Ishikawa (cell line): ENCODE data around the gene UNC5B.

Source experiments
- CEBPB ChIP-seq: IDR thresholded peaks from 2 replicates; pipeline ENCODE4 v1.6.1; 2012
- CREB1 ChIP-seq: IDR thresholded peaks from 2 replicates; pipeline ENCODE4 v1.6.1; 2012; ENCODE audit warnings: low read depth
- EGR1 ChIP-seq: IDR thresholded peaks from 2 replicates; pipeline ENCODE4 v1.6.1; 2012
- EP300 ChIP-seq: IDR thresholded peaks from 2 replicates; pipeline ENCODE4 v1.6.1; 2012; ENCODE audit warnings: borderline replicate concordance
- FOXM1 ChIP-seq: IDR thresholded peaks from 2 replicates; pipeline ENCODE4 v1.6.1; 2012; ENCODE audit warnings: low read depth, borderline replicate concordance
- MAX ChIP-seq: IDR thresholded peaks from 2 replicates; pipeline ENCODE4 v1.6.1; 2012
- NFIC ChIP-seq: IDR thresholded peaks from 2 replicates; pipeline ENCODE4 v1.6.1; 2012
- RAD21 ChIP-seq: IDR thresholded peaks from 2 replicates; pipeline ENCODE4 v1.6.1; 2012; ENCODE audit warnings: low read depth
- REST ChIP-seq: IDR thresholded peaks from 2 replicates; pipeline ENCODE4 v1.6.1; 2012; ENCODE audit warnings: low read depth, mild to moderate bottlenecking
- TAF1 ChIP-seq: IDR thresholded peaks from 2 replicates; pipeline ENCODE4 v1.6.1; 2012; ENCODE audit warnings: low read depth, mild to moderate bottlenecking
- TCF12 ChIP-seq: IDR thresholded peaks from 2 replicates; pipeline ENCODE4 v1.6.1; 2012; ENCODE audit warnings: low read depth
- TEAD4 ChIP-seq: IDR thresholded peaks from 2 replicates; pipeline ENCODE4 v1.6.1; 2012
- USF1 ChIP-seq: IDR thresholded peaks from 2 replicates; pipeline ENCODE4 v1.6.1; 2012
- YY1 ChIP-seq: IDR thresholded peaks from 2 replicates; pipeline ENCODE4 v1.6.1; 2012; ENCODE audit warnings: low read depth
- ZBTB7A ChIP-seq: IDR thresholded peaks from 2 replicates; pipeline ENCODE4 v1.6.1; 2012; ENCODE audit warnings: low read depth

The UNC5B gene

GRCh38 chr10:71216751-71217265 lies 4.4 kb downstream of the UNC5B start:
- TF ChIP-seq TAF1 (no peak), REST (no peak), USF1 (no peak), ZBTB7A (no peak), EGR1 (no peak)

- TF ChIP-seq TCF12 = no peak
- TF ChIP-seq NFIC = no peak
- no peak for TF ChIP-seq ZBTB7A
- TF ChIP-seq EP300 = no peak
- no peak for TF ChIP-seq MAX
- TF ChIP-seq CREB1 = no peak
- no peak for TF ChIP-seq TEAD4
- no peak for TF ChIP-seq TAF1
- no peak for TF ChIP-seq CEBPB
- TF ChIP-seq YY1 = no peak
- TF ChIP-seq RAD21 = no peak
- TF ChIP-seq EGR1 = no peak; the same call in 1 of the 2 replicates
- no peak for TF ChIP-seq FOXM1
- TF ChIP-seq USF1 = no peak
- TF ChIP-seq REST = no peak
Measured at GRCh38 chr10:71217266-71218045, 5.1 kb downstream of the UNC5B start.

- no peak for TF ChIP-seq TEAD4
- no peak for TF ChIP-seq CREB1
- no peak for TF ChIP-seq RAD21
- no peak for TF ChIP-seq USF1
- no peak for TF ChIP-seq FOXM1
- no peak for TF ChIP-seq MAX
- no peak for TF ChIP-seq EP300
- no peak for TF ChIP-seq TCF12
- TF ChIP-seq EGR1 = no peak
- no peak for TF ChIP-seq NFIC
- TF ChIP-seq YY1 = no peak
Measured at GRCh38 chr10:71218046-71218650, 5.8 kb downstream of the UNC5B start.

- TF ChIP-seq YY1 = no peak
- no peak for TF ChIP-seq FOXM1
- TF ChIP-seq NFIC = no peak
- no peak for TF ChIP-seq REST
- TF ChIP-seq TEAD4 = no peak
- TF ChIP-seq EP300 = no peak
- TF ChIP-seq RAD21 = no peak
- TF ChIP-seq MAX = no peak
- no peak for TF ChIP-seq CEBPB
- TF ChIP-seq USF1 = no peak
- TF ChIP-seq TCF12 = no peak
- TF ChIP-seq CREB1 = no peak
- TF ChIP-seq TAF1 = no peak
Measured at GRCh38 chr10:71218651-71219050, 6.3 kb downstream of the UNC5B start.
